GM19238 (cell line): ENCODE data around the gene SGO2.
"Not testable (repeated sequence)": the region's sequence is repeated elsewhere in the genome, so short reads cannot be mapped to it uniquely, and the experiment has no call there.

ENCODE experiments used
- DNase-seq: peaks from one replicate; pipeline ENCODE4 v3.0.0; 2011; ENCODE audit warnings: low spot score; ENCODE audit not compliant: insufficient read length

SGO2 gene

DNA sequence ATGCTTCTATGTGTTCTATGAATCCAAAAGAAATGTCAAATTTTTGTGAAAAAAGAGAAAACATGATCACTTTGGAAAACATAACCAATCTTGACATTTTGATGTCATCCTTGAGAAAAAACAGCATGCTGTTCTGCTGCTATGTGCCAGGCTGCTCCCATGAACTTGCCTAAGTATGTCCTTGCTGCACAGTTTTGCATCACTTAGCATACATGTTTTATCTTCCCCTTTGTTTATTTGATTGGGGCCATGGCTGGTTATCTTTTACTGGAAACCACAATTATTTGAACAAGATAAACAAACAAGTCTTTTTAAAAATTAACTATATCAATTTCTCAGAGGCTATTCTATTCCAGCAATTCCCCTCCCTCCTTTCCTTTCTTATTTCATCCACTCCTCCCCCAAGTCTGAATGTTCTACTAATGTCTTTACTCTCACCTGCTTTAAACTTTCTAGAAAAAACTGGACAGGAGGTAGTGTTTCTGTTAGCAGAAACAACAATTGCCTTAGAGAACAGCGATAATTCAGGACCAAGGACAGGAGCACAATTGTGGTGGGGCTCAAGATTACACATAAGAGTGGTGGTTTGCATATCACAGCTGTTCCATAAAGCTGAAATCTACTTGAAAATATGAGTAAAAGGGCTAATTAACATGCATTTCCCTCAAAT, 66.5 kb downstream of the SGO2 start:
- DNase-seq = no peak

- no peak for DNase-seq
Measured at GRCh38 chr2:200593905-200594304, 67.9 kb downstream of the SGO2 start.

DNA sequence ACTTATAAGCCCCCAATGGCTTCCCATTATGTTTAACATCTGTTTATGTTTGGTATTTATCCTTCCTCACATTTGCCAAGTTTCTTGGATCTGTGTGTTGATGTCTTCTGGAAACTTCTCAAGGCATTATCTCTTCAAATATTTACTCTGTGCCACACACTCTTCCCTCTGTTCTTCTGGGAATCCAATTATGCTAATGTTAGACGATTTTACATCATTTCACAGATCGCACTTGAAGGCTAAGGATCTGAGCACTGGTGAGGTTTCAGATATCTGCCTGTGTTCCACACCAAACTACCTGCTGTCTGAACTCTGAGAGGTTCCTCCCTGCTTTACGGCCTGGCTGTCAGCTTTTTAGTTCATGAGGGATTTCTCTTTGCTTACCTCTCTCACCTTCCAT, 69.9 kb downstream of the SGO2 start:
- no peak for DNase-seq

DNA sequence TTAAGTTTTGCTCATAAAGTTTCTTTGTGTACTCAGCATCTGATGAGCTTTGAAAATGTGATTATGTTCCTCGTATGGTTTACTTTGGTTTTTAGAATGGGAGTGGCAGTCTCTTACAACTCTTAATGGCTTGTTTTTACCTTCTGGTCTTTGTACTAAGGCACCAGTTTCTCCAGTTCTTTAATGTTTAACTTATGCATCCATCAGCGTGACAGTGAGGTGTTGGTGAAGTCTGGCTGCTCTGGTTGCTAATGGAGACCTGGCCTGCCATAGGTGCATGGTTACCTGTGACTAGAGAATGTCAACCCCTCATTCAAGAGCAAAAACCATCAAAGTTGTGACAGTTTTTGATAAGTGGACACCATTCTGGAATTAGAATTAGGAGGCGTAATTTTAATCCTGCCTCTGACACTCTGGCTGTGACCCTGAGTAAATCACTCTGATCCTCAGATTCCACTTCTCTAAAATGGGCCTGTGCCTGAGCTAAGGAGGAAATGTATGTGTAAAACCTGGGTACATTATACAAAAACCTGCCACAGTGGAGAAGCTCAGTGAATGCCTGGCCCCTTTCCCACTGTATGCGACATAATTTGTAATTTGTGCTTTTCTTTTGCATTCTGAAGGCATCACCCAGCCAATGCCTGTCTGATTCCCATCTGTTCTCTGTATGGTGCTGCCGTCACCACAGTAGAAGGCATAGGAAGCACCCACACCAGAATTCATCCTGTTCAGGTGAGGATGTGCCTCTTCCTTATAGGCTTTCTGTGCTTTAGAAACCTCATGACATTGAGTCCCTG, 71.0 kb downstream of the SGO2 start:
- no peak for DNase-seq

GRCh38 chr2:200599206-200599605, 73.2 kb downstream of the SGO2 start:
- DNase-seq = no peak

- no peak for DNase-seq
Measured at GRCh38 chr2:200600549-200601225, 74.7 kb downstream of the SGO2 start.

GRCh38 chr2:200602584-200602983, 76.6 kb downstream of the SGO2 start:
- no peak for DNase-seq

GRCh38 chr2:200603972-200604371, 78.0 kb downstream of the SGO2 start:
- no peak for DNase-seq

GRCh38 chr2:200604571-200605255, 78.7 kb downstream of the SGO2 start:
- no peak for DNase-seq

DNA sequence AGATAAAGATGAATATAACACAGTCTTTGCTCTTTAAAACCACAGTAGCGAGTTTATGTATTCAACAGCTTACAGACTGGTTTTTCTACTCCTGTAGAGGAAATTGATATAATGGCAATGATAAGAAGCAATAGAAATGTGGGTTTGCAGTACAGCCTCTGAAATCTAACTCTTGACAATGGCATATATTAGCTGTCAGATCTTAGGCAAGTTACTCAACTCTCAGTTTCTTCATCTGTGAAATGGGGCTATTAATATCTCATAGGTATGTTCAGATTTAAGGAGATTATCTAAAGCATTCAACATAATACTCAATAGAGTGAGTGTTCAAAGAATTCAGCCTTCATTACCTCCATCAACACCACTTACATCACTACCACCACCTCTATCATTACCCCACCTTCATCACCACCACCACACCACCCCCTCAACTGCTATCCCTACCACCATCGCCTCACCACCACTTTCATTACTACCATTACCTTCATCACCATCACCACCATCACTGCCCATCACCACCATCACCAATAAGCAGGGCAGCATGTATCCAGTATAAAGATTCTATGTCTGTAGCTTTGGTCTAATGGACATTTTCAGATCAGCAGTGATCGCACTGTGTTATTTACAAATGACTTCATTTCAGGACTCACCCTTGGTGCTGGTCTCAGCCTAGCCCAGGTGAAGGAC, 82.5 kb downstream of the SGO2 start:
- no peak for DNase-seq

GRCh38 chr2:200609028-200609614, 83.1 kb downstream of the SGO2 start:
- no peak for DNase-seq

- not testable (repeated sequence) for DNase-seq
Measured at GRCh38 chr2:200610217-200610616, 84.2 kb downstream of the SGO2 start.

DNA sequence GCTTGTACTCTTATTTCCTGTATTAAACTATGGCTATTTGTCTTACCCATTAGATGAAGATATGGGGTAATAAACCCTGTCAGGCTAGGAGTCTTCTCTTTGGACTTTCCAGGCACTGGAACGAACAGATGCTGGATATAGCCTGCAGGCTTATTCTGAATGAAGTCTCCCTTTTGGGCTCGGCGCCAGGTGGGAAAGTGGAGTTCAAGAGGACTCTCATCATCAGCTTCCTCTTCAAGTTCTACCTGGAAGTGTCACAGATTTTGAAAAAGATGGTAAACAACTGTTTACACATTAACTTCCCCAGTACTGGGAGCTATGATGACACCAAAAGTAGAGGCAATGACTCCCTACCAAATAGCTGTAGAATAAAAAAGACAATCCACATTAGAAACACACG, 87.7 kb downstream of the SGO2 start:
- no peak for DNase-seq

DNA sequence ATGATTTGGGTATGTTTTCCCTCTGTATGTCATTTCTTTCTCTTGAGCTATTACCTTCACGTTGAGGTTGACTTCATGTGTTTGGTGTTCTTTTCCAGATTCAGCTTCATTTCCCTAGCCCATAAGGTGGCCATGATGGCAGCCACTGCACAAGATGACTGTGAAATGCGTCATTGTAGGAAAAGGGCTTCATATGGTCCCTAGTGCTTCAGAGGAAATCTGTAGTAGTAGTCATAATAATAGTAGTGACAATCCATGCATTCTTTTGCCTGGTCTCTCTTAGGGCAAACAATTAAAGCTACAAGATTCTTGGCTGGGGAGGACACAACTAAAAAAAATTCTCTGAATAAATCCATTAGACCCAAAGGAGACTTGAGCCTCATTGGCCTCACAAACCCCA, 88.2 kb downstream of the SGO2 start:
- DNase-seq = no peak

DNA sequence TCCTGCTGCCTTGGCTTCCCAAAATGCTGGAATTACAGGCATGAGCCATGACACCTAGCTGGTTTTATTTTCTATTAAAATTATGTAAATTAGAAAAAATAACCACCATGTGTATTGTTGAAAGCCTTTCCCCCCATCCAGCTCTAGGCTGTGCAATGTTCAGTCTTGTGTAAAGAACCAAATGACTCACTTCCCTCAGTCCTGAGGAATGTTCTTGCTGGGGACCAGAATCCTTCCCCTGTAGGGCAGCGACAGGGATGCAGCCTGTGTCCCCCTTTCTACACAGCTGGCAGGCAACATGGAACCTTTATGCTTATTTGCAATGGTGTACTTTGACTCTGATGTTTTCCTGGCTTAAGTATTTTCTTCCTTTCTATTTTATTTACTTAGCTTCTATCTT, 89.2 kb downstream of the SGO2 start:
- no peak for DNase-seq

GRCh38 chr2:200616193-200616592, 90.2 kb downstream of the SGO2 start:
- no peak for DNase-seq

GRCh38 chr2:200616656-200617055, 90.6 kb downstream of the SGO2 start:
- no peak for DNase-seq

GRCh38 chr2:200617156-200618053, 91.4 kb downstream of the SGO2 start:
- no peak for DNase-seq

DNA sequence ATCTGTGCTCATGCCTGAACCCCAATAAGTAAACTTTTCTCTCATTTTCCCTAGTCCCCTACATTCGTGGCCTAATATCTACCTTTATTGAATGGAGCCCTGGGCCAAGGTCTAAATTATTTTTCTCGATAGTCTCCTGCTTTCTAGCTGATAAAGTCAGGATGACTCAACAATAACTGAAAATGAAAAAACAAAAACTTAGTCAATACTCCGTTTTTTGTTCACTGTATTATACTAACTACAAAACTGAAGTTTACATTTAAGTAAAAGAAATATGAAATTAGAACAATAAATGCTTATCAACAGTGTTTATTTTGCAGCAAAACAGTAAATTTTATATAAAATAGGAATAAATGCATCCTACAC, 92.0 kb downstream of the SGO2 start:
- DNase-seq = no peak

GRCh38 chr2:200618590-200619021, 92.6 kb downstream of the SGO2 start:
- DNase-seq = no peak
